Kidney (tissue), 14 donors: ENCODE measurements around the gene GIMAP2. TPM values are rescaled to one million over a fixed set of nuclear protein-coding genes. Genes with fewer than 3 reads are reported as not detected.
A peak's percentile ranks its signal among the peaks of the same experiment; 100 is the strongest.
"Not testable (repeated sequence)": the region's sequence is repeated elsewhere in the genome, so short reads cannot be mapped to it uniquely, and the experiment has no call there.

Experiments used
- DNase-seq, 5 donors: peaks; one replicate each; pipeline ENCODE4 v3.0.0-alpha.2; 2013 to 2020
- FAIRE-seq: peaks from 2 replicates; lab custom pipeline; 2012; peaks lifted over from hg19 to GRCh38; lab: Jason Lieb, UNC
- H3K27ac ChIP-seq, 2 donors: one replicate each; pipeline ENCODE4 v1.7.0; 2013; ENCODE audit warnings: low read depth in 2 of 2, low read length in 2 of 2, inconsistent platforms in 1 of 2
- H3K27me3 ChIP-seq: one replicate; pipeline ENCODE4 v1.7.1; 2013; ENCODE audit warnings: low read length, inconsistent platforms; ENCODE audit not compliant: control insufficient read depth, insufficient read depth
- H3K36me3 ChIP-seq, 3 donors: one replicate each; pipeline versions ENCODE4 v1.7.0 to v1.7.1; 2013; ENCODE audit warnings: low read length in 3 of 3, control low read depth in 1 of 3, inconsistent platforms in 1 of 3; ENCODE audit not compliant: insufficient read depth in 3 of 3, control insufficient read depth in 2 of 3
- H3K4me1 ChIP-seq, 3 donors: one replicate each; pipeline versions ENCODE4 v1.7.0 to v1.7.1; 2013; ENCODE audit warnings: low read length in 3 of 3, inconsistent platforms in 1 of 3, low read depth in 1 of 3; ENCODE audit not compliant: control insufficient read depth in 2 of 3, insufficient read depth in 2 of 3
- H3K4me3 ChIP-seq, 3 donors: one replicate each; pipeline versions ENCODE4 v1.7.0 to v1.8.1; 2013; ENCODE audit warnings: low read length in 3 of 3, control low read depth in 1 of 3, inconsistent platforms in 1 of 3
- H3K9ac ChIP-seq, 3 donors: one replicate each; pipeline versions ENCODE4 v1.7.0 to v1.7.1; 2013; ENCODE audit warnings: low read length in 3 of 3, control low read depth in 1 of 3, inconsistent platforms in 1 of 3
- H3K9me3 ChIP-seq, 3 donors: one replicate each; pipeline versions ENCODE4 v1.7.0 to v1.7.1; 2013; ENCODE audit warnings: low read length in 3 of 3, control low read depth in 1 of 3, inconsistent platforms in 1 of 3; ENCODE audit not compliant: control insufficient read depth in 2 of 3, insufficient read depth in 1 of 3
- intact Hi-C: fragments of 100-400 bp; cut with DNase I; formaldehyde crosslinking; loops from one replicate; pipeline ENCODE4 v1.11.1; 2022
- polyA plus RNA-seq: library from polyadenylated mRNA; stranded (reverse); fragments of 350-450 nt; fragmentation: Illumina TruSeq; extraction: RNeasy Lipid Tissue Mini Kit (QIAGEN cat#74804); gene quantifications from one replicate; pipeline ENCODE4 v1.2.3, GENCODE V29; 2014; ENCODE audit warnings: low read depth, low replicate concordance; ENCODE audit not compliant: insufficient read depth
- total RNA-seq: library from RNA; stranded (reverse); fragmentation: NEBNext Ultra II Directional; extraction: Animal tissue kit (Norgen Biotek cat#: 25700); gene quantifications from one replicate; pipeline ENCODE4 v1.2.1, GENCODE V29; 2021
- TF ChIP-seq, protein P1 (sequence below): IDR thresholded peaks from 3 replicates; pipeline ENCODE4 v1.5.1; 2012; ENCODE audit warnings: mild to moderate bottlenecking, moderate library complexity, borderline replicate concordance; ENCODE audit not compliant: insufficient read depth; ENCODE audit errors: extremely low read depth
- donor health status: control.
- donor health status: control.
- donor health status: control.
- donor health status: control.
- donor health status: control.
- donor health status: DM: yes; HTN: yes; CAD: no.
- donor health status: Normal renal cell carcinoma (clear cell type).

The GIMAP2 gene
- total and polyA plus RNA-seq, 2 donors from 2014 or later: 6.7 to 19.5 TPM

GRCh38 chr7:150675714-150676113 is 9.8 kb upstream of the GIMAP2 start:
- no peak for FAIRE-seq
- Histone ChIP-seq H3K4me3 (no peak overlapping the region), H3K9ac (no peak overlapping the region), H3K27me3 (no peaks in the 10 kb centered on the region), H3K27ac (no peak overlapping the region), H3K4me1 (no peaks in the 10 kb centered on the region), H3K9me3 (no peaks in the 10 kb centered on the region), H3K36me3 (no peaks in the 10 kb centered on the region)
- intact Hi-C loops: no loop called here
- TF ChIP-seq, protein P1, sequence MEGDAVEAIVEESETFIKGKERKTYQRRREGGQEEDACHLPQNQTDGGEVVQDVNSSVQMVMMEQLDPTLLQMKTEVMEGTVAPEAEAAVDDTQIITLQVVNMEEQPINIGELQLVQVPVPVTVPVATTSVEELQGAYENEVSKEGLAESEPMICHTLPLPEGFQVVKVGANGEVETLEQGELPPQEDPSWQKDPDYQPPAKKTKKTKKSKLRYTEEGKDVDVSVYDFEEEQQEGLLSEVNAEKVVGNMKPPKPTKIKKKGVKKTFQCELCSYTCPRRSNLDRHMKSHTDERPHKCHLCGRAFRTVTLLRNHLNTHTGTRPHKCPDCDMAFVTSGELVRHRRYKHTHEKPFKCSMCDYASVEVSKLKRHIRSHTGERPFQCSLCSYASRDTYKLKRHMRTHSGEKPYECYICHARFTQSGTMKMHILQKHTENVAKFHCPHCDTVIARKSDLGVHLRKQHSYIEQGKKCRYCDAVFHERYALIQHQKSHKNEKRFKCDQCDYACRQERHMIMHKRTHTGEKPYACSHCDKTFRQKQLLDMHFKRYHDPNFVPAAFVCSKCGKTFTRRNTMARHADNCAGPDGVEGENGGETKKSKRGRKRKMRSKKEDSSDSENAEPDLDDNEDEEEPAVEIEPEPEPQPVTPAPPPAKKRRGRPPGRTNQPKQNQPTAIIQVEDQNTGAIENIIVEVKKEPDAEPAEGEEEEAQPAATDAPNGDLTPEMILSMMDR: no peak
- no peak for DNase-seq

GRCh38 chr7:150676276-150676675 is 9.2 kb upstream of the GIMAP2 start:
- H3K27ac ChIP-seq, H3K9ac ChIP-seq, H3K4me1 ChIP-seq, intact Hi-C loops, FAIRE-seq, H3K4me3 ChIP-seq, H3K27me3 ChIP-seq, H3K36me3 ChIP-seq, H3K9me3 ChIP-seq: not testable (repeated sequence)
- peak in 1 of 5 donors; percentile 5 for DNase-seq

- not testable (repeated sequence) for H3K27ac ChIP-seq
These were observed 8.7 kb upstream of the GIMAP2 start for GRCh38 chr7:150676854-150677253.

GRCh38 chr7:150678601-150679000 is 6.9 kb upstream of the GIMAP2 start:
- intact Hi-C loops, H3K27me3 ChIP-seq, FAIRE-seq, H3K27ac ChIP-seq, H3K4me1 ChIP-seq, H3K9ac ChIP-seq, H3K4me3 ChIP-seq, H3K9me3 ChIP-seq, H3K36me3 ChIP-seq, DNase-seq: not testable (repeated sequence)

More at GRCh38 chr7:150676854-150677253, 8.7 kb upstream of the GIMAP2 start:
- H3K9ac ChIP-seq, H3K9me3 ChIP-seq, FAIRE-seq, H3K4me3 ChIP-seq, H3K36me3 ChIP-seq, H3K27me3 ChIP-seq, intact Hi-C loops, H3K4me1 ChIP-seq: not testable (repeated sequence)
- DNase-seq: peak in 1 of 5 donors; percentile 19

DNA sequence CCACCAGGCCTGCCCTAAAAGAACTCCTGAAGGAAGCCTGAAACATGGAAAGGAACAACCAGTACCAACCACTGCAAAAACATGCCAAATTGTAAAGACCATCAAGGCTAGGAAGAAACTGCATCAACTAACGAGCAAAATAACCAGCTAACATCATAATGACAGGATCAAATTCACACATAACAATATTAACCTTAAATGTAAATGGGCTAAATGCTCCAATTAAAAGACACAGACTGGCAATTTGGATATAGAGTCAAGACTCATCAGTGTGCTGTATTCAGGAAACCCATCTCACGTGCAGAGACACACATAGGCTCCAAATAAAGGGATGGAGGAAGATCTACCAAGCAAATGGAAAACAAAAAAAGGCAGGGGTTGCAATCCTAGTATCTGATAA is 5.1 kb upstream of the GIMAP2 start:
- FAIRE-seq, DNase-seq, H3K4me3 ChIP-seq, H3K27me3 ChIP-seq, H3K36me3 ChIP-seq, H3K4me1 ChIP-seq, H3K9me3 ChIP-seq, H3K9ac ChIP-seq, intact Hi-C loops, H3K27ac ChIP-seq: not testable (repeated sequence)
